ENCODE measurements around the gene CASP10. TPM values are rescaled to one million over a fixed set of nuclear protein-coding genes. Genes with fewer than 3 reads are reported as not detected.
"Not testable (repeated sequence)": the region's sequence is repeated elsewhere in the genome, so short reads cannot be mapped to it uniquely, and the experiment has no call there.

The CASP10 gene
- total RNA-seq, 1 experiment from 2014 or later, result 4.6 TPM

DNA sequence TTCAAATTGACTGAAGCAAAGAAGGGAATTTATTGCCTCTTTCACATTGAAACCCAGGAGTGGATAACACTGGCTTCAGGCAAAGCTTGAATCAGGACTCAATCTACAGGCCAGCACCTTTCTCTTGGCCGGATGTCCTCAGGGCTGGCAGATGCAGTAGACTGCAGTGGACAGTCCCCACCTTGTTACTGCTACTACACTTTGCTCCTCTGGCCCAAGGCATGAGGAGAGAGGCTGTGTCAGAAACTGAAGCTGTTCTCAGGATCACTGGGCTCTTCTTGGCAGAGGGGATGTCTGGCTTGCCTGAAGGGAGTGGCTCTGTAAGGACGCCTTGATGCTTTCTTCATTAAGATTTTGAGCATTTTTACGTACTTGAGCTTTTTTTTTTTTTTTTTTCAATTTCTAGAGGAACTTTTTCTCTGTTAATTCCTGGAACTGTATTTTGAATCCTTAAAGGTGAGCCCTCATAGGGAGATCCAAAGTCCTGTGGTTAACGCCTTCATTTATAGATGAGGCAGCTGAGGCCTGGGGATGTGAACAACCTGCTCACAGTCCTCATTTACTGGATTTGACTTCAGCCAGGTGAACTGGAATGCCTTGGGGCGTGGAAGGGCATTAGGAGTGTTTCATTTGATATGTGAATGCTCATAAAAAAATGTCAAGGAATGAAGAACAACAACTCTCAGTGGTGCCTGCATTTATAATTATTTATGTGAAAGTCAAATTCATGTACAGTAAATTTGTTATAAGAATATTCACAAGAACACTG lies 36.6 kb downstream of the CASP10 start:
- DNase-seq (ENCODE audit: low read depth, low spot score), result no peak
- in situ Hi-C loops (cut with HindIII; ENCODE audit: low pct_unique_long_range_greater_than_20kb, low sequenced_read_pairs), result no loop called here

DNA sequence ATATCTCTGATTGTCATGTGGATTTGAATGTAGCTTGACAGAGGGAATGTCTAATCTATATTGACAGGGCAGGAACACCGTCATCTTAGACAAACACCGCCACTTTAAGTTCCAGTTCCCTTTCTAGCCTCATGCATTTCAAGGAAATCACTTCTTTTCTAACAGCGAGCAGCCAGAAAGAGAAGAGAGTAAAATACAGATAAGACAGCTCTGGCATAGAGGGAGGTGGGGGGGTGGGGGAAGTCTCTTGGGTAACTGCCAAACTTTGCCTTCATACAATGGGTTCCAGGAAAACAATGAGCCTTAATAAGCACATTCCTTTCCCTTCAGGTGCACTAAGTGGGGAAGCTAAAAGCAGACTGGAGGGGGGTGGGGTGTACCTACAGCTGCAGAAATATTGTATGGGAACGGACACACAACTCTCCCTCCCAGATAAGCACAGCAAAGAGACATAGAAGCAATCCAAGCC lies 37.2 kb downstream of the CASP10 start:
- in situ Hi-C loops (cut with HindIII; ENCODE audit: low pct_unique_long_range_greater_than_20kb, low sequenced_read_pairs), result no loop called here
- DNase-seq (ENCODE audit: low read depth, low spot score), result no peak

DNA sequence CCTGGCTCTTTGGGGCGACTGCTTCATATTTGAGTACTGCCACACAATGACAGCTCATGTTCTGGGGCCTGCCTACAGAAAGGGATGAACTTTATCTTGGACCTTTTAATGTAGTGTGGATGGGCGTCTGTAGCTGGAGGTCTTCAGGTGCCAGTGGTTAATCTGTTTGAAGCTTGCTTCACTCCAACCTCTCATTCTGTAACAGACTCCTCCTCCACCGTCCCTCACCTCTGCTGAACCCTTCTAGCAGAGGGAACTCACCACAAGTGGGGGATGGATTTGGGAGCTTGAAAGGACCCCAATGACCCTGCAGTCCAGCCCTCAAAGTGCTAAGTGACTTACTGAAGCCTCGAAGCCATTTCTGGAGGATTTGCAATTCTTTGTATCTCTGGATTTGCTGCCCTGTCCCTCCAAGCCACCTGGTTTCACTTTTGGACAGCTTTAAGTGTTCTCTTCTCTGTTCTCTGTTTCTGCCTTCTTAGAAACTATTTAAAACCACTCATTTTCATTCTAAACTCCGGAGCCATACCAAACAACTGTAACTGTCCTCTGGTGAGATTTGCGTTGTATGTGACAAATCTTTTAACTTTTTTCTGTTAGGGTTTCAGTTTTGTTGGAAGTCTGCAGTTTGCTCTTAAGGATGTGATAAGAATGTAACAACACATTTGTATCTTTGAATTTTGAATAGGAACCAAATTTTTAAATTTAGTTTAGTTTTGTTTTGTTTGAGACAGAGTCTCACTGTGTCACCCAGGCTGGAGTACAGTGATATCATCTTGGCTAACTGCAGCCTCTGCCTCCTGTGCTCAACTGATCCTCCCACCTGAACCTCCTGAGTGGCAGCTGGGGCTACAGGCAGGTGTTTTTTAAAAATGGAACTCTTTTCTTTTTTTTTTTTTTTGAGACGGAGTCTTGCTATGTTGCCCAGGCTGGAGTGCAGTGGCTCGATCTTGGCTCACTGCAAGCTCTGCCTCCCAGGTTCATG lies 40.4 kb downstream of the CASP10 start:
- no peak for DNase-seq (ENCODE audit: low read depth, low spot score)
- in situ Hi-C loops (cut with HindIII; ENCODE audit: low pct_unique_long_range_greater_than_20kb, low sequenced_read_pairs), result no loop called here

DNA sequence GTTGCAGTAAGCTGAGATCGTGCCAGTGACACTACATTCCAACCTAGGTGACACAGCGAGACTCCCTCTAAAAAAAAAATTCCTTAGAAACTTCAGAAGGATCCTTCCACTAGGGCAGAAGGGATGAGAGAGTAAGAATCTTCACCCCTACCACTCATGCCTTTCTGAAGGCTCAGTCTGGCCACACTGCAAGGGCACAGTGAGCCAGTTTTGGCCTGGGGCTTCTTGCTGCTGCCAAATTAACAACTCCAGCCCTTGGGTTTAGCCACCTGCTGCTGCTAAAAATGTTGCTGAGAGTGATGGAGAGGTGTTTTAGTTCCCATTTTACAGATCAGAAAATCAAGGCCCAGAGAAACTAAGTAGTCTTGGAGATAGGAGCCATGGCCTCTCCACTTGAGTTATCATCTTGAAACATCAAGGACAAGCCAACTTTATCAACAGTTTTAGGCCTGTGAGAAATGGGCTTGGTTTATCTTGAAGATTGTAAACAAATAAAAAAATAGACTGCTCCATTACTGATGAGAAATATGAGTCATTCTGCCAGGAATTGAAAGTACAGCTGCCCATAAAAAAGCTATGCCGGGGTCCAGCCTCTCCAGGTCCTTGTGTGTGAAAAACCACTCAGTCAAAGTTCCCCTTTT lies 45.5 kb downstream of the CASP10 start:
- in situ Hi-C loops (cut with HindIII; ENCODE audit: low pct_unique_long_range_greater_than_20kb, low sequenced_read_pairs), result no loop called here
- no peak for DNase-seq (ENCODE audit: low read depth, low spot score)

DNA sequence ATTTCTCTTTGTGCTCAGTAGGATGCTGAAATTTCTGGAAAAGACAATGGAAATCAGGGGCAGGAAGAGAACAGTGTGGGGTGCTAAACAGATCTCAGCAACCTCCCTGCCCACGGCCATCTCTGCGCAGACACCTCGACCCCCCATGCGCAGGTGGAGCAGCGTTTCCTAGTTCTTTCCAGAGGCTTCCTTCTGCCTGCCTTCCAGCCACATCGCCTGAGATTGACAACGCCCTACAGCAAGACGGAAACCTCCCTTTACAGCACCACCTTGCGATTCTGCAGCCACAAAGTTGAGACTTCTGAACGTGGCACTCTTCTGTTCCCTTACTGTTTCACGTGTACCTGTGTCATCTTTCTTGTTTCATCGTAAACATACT lies 46.0 kb downstream of the CASP10 start:
- DNase-seq (ENCODE audit: low read depth, low spot score), result no peak
- in situ Hi-C loops (cut with HindIII; ENCODE audit: low pct_unique_long_range_greater_than_20kb, low sequenced_read_pairs), result no loop called here

DNA sequence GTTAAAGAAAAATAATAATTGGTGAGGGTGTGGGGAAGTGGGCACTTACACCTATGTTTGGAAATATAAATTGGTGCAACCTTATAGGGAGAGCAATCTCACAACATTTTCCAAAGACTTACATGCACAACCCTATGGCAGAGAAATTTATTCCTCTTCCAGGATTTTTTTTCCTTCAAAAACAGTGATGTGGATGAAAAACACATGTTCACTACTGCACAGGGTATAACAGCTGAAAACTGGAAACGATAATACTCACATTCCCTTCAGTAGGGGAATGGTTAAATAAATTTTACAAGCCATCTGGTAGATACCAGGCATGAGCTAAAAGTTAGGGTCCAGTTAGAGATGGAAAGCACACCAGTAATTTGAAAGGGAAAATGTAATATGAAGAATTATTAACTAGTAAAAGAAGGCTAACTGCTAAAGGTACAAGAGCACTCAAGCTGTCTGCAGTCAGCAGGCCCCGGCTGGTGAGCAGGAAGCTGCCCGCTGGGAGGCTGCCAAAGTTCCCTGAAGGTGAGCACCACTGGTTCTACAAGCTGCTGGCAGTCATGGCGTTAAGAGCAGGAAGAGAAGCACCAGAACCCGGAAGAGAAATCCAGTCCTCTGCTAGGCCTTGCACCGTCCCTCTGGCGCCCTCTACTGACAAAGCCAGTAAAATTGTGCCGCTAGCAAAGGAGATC lies 49.0 kb downstream of the CASP10 start:
- in situ Hi-C loops (cut with HindIII; ENCODE audit: low pct_unique_long_range_greater_than_20kb, low sequenced_read_pairs), result no loop called here
- DNase-seq (ENCODE audit: low read depth, low spot score), result peak; percentile 97

DNA sequence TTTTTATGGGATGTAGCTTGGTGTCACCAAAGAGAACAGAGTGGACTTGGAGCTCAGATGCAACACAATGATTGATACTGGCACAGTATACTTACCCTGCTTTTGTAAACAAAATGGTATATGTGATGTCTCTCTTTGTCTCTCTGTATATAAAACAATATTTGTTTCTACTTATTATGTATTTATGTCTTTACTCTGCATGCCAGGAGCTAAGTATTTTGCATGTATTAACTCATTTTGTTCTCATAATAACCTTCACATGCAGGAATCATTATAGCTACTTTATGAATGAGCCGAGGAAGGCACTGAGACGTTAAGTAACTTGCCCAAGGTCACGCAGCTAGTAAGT lies 49.5 kb downstream of the CASP10 start:
- no peak for DNase-seq (ENCODE audit: low read depth, low spot score)
- in situ Hi-C loops (cut with HindIII; ENCODE audit: low pct_unique_long_range_greater_than_20kb, low sequenced_read_pairs), result no loop called here

DNA sequence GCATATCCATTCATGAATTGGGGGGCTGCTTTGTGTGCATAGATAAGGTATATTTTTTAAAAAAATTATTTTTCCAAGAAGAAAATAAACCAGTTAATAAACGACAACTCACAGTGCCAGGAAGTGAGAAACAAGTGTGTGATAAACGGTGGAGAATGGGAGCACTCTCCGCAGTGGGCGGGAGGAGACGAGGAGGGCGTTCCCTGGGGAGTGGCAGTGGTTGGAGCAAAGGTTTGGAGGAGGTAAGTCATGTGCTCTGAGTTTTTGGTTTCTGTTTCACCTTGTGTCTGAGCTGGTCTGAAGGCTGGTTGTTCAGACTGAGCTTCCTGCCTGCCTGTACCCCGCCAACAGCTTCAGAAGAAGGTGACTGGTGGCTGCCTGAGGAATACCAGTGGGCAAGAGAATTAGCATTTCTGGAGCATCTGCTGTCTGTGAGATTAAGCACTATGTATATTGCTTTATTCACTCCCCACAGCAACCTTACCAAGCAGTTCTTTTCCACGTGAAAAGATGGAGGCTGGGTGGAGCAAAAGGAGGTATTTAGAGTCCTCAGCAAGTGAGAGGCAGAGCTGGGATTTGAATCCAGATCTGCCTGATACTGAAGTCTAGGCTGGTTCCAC lies 50.4 kb downstream of the CASP10 start:
- in situ Hi-C loops (cut with HindIII; ENCODE audit: low pct_unique_long_range_greater_than_20kb, low sequenced_read_pairs), result no loop called here
- DNase-seq (ENCODE audit: low read depth, low spot score), result peak; percentile 90

GRCh38 chr2:201233812-201234662 lies 51.1 kb downstream of the CASP10 start:
- in situ Hi-C loops (cut with HindIII; ENCODE audit: low pct_unique_long_range_greater_than_20kb, low sequenced_read_pairs), result no loop called here
- DNase-seq (ENCODE audit: low read depth, low spot score), result no peak

GRCh38 chr2:201234663-201235135 lies 51.8 kb downstream of the CASP10 start:
- in situ Hi-C loops (cut with HindIII; ENCODE audit: low pct_unique_long_range_greater_than_20kb, low sequenced_read_pairs), result no loop called here
- no peak for DNase-seq (ENCODE audit: low read depth, low spot score)

GRCh38 chr2:201235860-201236811 lies 53.2 kb downstream of the CASP10 start:
- in situ Hi-C loops (cut with HindIII; ENCODE audit: low pct_unique_long_range_greater_than_20kb, low sequenced_read_pairs), result no loop called here

GRCh38 chr2:201237486-201238123 lies 54.7 kb downstream of the CASP10 start:
- in situ Hi-C loops (cut with HindIII; ENCODE audit: low pct_unique_long_range_greater_than_20kb, low sequenced_read_pairs), result no loop called here
- DNase-seq (ENCODE audit: low read depth, low spot score), result no peak

More at GRCh38 chr2:201235860-201236811, 53.2 kb downstream of the CASP10 start:
- peak; percentile 82 for DNase-seq (ENCODE audit: low read depth, low spot score)

- DNase-seq (ENCODE audit: low read depth, low spot score); in situ Hi-C loops (cut with HindIII; ENCODE audit: low pct_unique_long_range_greater_than_20kb, low sequenced_read_pairs): not testable (repeated sequence)
These were observed 56.4 kb downstream of the CASP10 start for GRCh38 chr2:201239167-201239935.

- no peak for DNase-seq (ENCODE audit: low read depth, low spot score)
- in situ Hi-C loops (cut with HindIII; ENCODE audit: low pct_unique_long_range_greater_than_20kb, low sequenced_read_pairs), result no loop called here
These were observed 59.8 kb downstream of the CASP10 start for GRCh38 chr2:201242571-201243277.
